GM23248 (cell line): ENCODE measurements around the gene ADORA3. TPM values are rescaled to one million over a fixed set of nuclear protein-coding genes. Genes with fewer than 3 reads are reported as not detected.

Source experiments
- DNase-seq: peaks from one replicate; pipeline ENCODE4 v3.0.0-alpha.2; 2015
- H2AFZ ChIP-seq: fragments of 200-600 bp; sonication (generic); 2 replicates; pipeline ENCODE4 v1.6.1; 2016; ENCODE audit warnings: antibody characterized with exemption
- H3F3A ChIP-seq: fragments of 200-600 bp; sonication (generic); 2 replicates; pipeline ENCODE4 v1.6.1; 2016; ENCODE audit warnings: mild to moderate bottlenecking, antibody characterized with exemption, mixed run types; ENCODE audit not compliant: insufficient read depth
- H3K27ac ChIP-seq: fragments of 200-600 bp; sonication (generic); 2 replicates; pipeline ENCODE4 v1.5.1; 2016; ENCODE audit warnings: mild to moderate bottlenecking
- H3K27me3 ChIP-seq: fragments of 200-600 bp; sonication (generic); replicated peaks from 2 replicates; pipeline ENCODE4 v1.6.1; 2016; ENCODE audit warnings: mild to moderate bottlenecking; ENCODE audit not compliant: insufficient read depth
- H3K36me3 ChIP-seq: fragments of 200-600 bp; sonication (generic); 2 replicates; pipeline ENCODE4 v1.6.1; 2016; ENCODE audit warnings: low read depth, mild to moderate bottlenecking
- H3K4me1 ChIP-seq: fragments of 200-600 bp; sonication (generic); 2 replicates; pipeline ENCODE4 v1.6.1; 2016; ENCODE audit warnings: mild to moderate bottlenecking; ENCODE audit not compliant: insufficient read depth
- H3K4me2 ChIP-seq: fragments of 200-600 bp; sonication (generic); one replicate; pipeline ENCODE4 v1.6.1; 2016; ENCODE audit warnings: mild to moderate bottlenecking; ENCODE audit not compliant: unreplicated experiment
- H3K4me3 ChIP-seq: fragments of 200-600 bp; sonication (generic); 2 replicates; pipeline ENCODE4 v1.5.1; 2016; ENCODE audit warnings: mild to moderate bottlenecking
- H3K79me2 ChIP-seq: fragments of 200-600 bp; sonication (generic); 2 replicates; pipeline ENCODE4 v1.6.1; 2016; ENCODE audit warnings: mild to moderate bottlenecking; ENCODE audit not compliant: insufficient read depth
- H3K9ac ChIP-seq: fragments of 200-600 bp; sonication (generic); 2 replicates; pipeline ENCODE4 v1.6.1; 2016; ENCODE audit warnings: mild to moderate bottlenecking
- H3K9me2 ChIP-seq: fragments of 200-600 bp; sonication (generic); 2 replicates; pipeline ENCODE4 v1.6.1; 2016; ENCODE audit warnings: mixed run types, mild to moderate bottlenecking, moderate library complexity; ENCODE audit not compliant: insufficient read depth
- H3K9me3 ChIP-seq: fragments of 200-600 bp; sonication (generic); one replicate; pipeline ENCODE4 v1.6.1; 2017; ENCODE audit warnings: low read depth
- H4K20me1 ChIP-seq: fragments of 200-600 bp; sonication (generic); 2 replicates; pipeline ENCODE4 v1.6.0; 2016; ENCODE audit not compliant: insufficient read depth
- EZH2 ChIP-seq: fragments of 200-600 bp; sonication (generic); IDR thresholded peaks from 2 replicates; pipeline ENCODE4 v1.6.1; 2018; ENCODE audit warnings: antibody characterized with exemption, mild to moderate bottlenecking; ENCODE audit not compliant: insufficient read depth, poor library complexity, severe bottlenecking
- EZH2phosphoT487 ChIP-seq: fragments of 200-600 bp; sonication (generic); IDR thresholded peaks from 2 replicates; pipeline ENCODE4 v1.6.1; 2018; ENCODE audit warnings: antibody characterized with exemption, moderate library complexity, mild to moderate bottlenecking, low read depth; ENCODE audit not compliant: insufficient read depth
- WGBS, 2 experiments: methylation state at CpG; one replicate each; pipeline ENCODE4 v1.1.6; 2015 to 2017; ENCODE audit warnings: low lambda C conversion rate in 2 of 2, low coverage in 1 of 2; ENCODE audit errors: missing lambda C conversion rate in 2 of 2; 5-methylcytosine and 5-hydroxymethylcytosine counted together
- in situ Hi-C: fragments of 300-500 bp; cut with MboI; formaldehyde crosslinking; loops from 2 replicates; pipeline ENCODE4 v1.15.0; 2020
- polyA plus RNA-seq: library from polyadenylated mRNA; unstranded; fragments of >200 nt; fragmentation: Nextera tagmentation; extraction: Ambion mirVana; gene quantifications from 2 replicates; pipeline ENCODE4 v1.2.1, GENCODE V29; 2016
- total RNA-seq: library from RNA; depleted of rRNA; stranded (reverse); fragments of >200 nt; shearing (Covaris generic); gene quantifications from 2 replicates; pipeline ENCODE4 v1.2.3, GENCODE V29; 2014

The ADORA3 gene
- total and polyA plus RNA-seq, 2 experiments from 2014 or later: not detected

GRCh38 chr1:111484391-111485026, 18.9 kb downstream of the ADORA3 start:
- Histone ChIP-seq H3K9ac (no peak overlapping the region), H3K36me3 (no peaks in the 10 kb centered on the region), H3K27ac (no peak overlapping the region), H3K27me3 (no peaks in the 10 kb centered on the region), H2AFZ (no peak overlapping the region), H3K4me1 (peaks cover 10% of the 10 kb centered on the region), H3K9me3 (no peaks in the 10 kb centered on the region), H3K79me2 (no peaks in the 10 kb centered on the region), H3F3A (peaks cover 14% of the 10 kb centered on the region; the same call in 1 of the 2 replicates), H4K20me1 (no peaks in the 10 kb centered on the region), H3K4me3 (no peak overlapping the region), H3K9me2 (no peaks in the 10 kb centered on the region), H3K4me2 (no peak overlapping the region)
- in situ Hi-C loops: loop anchor here (25.0 kb wide), 1 partner anchor 878 kb away; no protein-coding TSS in a partner anchor
- DNase-seq: no peak
- TF ChIP-seq EZH2 (no peak), EZH2phosphoT487 (no peak)

- Histone ChIP-seq H3K27ac (no peak overlapping the region), H3F3A (peaks cover 14% of the 10 kb centered on the region; the same call in 1 of the 2 replicates), H3K9ac (no peak overlapping the region), H3K4me1 (peaks cover 10% of the 10 kb centered on the region), H3K79me2 (no peaks in the 10 kb centered on the region), H3K27me3 (no peaks in the 10 kb centered on the region), H2AFZ (no peak overlapping the region), H3K4me2 (no peak overlapping the region), H3K4me3 (no peak overlapping the region), H3K9me3 (no peaks in the 10 kb centered on the region), H3K36me3 (no peaks in the 10 kb centered on the region), H4K20me1 (no peaks in the 10 kb centered on the region), H3K9me2 (no peaks in the 10 kb centered on the region)
- in situ Hi-C loops: loop anchor here (25.0 kb wide), 1 partner anchor 878 kb away; no protein-coding TSS in a partner anchor
- WGBS, 2 experiments: 96 to 98% methylated on average over 2 of the region's 2 CpGs
- TF ChIP-seq EZH2phosphoT487 (no peak), EZH2 (no peak)
- DNase-seq: no peak
Measured at GRCh38 chr1:111483876-111484275, 19.6 kb downstream of the ADORA3 start.

- Histone ChIP-seq H3K4me1 (peaks cover 10% of the 10 kb centered on the region), H3K4me2 (peak overlapping the region; percentile 27), H3K9me3 (no peaks in the 10 kb centered on the region), H3K9me2 (no peaks in the 10 kb centered on the region), H3K27ac (no peak overlapping the region), H3K79me2 (no peaks in the 10 kb centered on the region), H3K36me3 (no peaks in the 10 kb centered on the region), H3K27me3 (no peaks in the 10 kb centered on the region), H3K4me3 (no peak overlapping the region), H3F3A (peaks cover 14% of the 10 kb centered on the region; the same call in 1 of the 2 replicates), H2AFZ (no peak overlapping the region), H3K9ac (no peak overlapping the region), H4K20me1 (no peaks in the 10 kb centered on the region)
- in situ Hi-C loops: loop anchor here (25.0 kb wide), 1 partner anchor 879 kb away; no protein-coding TSS in a partner anchor
- WGBS, 2 experiments: 48 to 50% methylated on average over 3 of the region's 3 CpGs
- TF ChIP-seq EZH2: no peak
- no peak for TF ChIP-seq EZH2phosphoT487
- DNase-seq: peak; percentile 57
Measured at GRCh38 chr1:111483166-111483565, 20.3 kb downstream of the ADORA3 start.

GRCh38 chr1:111481387-111482221, 21.8 kb downstream of the ADORA3 start:
- Histone ChIP-seq H3K9me2 (no peaks in the 10 kb centered on the region), H3F3A (peaks cover 14% of the 10 kb centered on the region; the same call in 1 of the 2 replicates), H3K79me2 (no peaks in the 10 kb centered on the region), H3K9me3 (no peaks in the 10 kb centered on the region), H3K9ac (no peak overlapping the region), H3K4me2 (no peak overlapping the region), H2AFZ (0 out of 2 replicates have a peak overlapping the region, but pooled peaks have one; percentile 31), H3K27ac (no peak overlapping the region), H4K20me1 (no peaks in the 10 kb centered on the region), H3K27me3 (no peaks in the 10 kb centered on the region), H3K36me3 (no peaks in the 10 kb centered on the region), H3K4me3 (no peak overlapping the region), H3K4me1 (peaks cover 10% of the 10 kb centered on the region)
- TF ChIP-seq EZH2phosphoT487: no peak
- TF ChIP-seq EZH2: no peak
- 14 to 16% methylated on average over 8 of the region's 8 CpGs for WGBS, 2 experiments
- DNase-seq: peak; percentile 86
- in situ Hi-C loops: loop anchor here (25.0 kb wide), 1 partner anchor 881 kb away; no protein-coding TSS in a partner anchor
